GM12878 (cell line): ENCODE results near the gene MAST2. TPM values are rescaled to one million over a fixed set of nuclear protein-coding genes. Genes with fewer than 3 reads are reported as not detected.

Experiments
- ATAC-seq: fragments of 200-7000 bp; cut with Tn5 transposase; 3 replicates; pipeline ENCODE4 v1.9.1; 2020; ENCODE audit warnings: mild to moderate bottlenecking, moderate library complexity
- BruUV-seq: library from RNA; stranded (reverse); fragments of 400-500 nt; replicated peaks from 2 replicates; lab custom pipeline; 2021; lab: Mats Ljungman, UMichigan
- CTCF ChIA-PET: fragments of 300-600 bp; sonication (Branson Sonifier 250); formaldehyde crosslinking; extraction: SDS; loops from one replicate; lab custom pipeline; 2021; ENCODE audit warnings: inconsistent platforms; lab: Yijun Ruan, JAX
- POLR2A ChIA-PET: fragments of 350-600 bp; formaldehyde crosslinking; extraction: SDS; loops from one replicate; lab custom pipeline; 2021; ENCODE audit warnings: inconsistent platforms; lab: Charles Lee
- RAD21 ChIA-PET: fragments of 300-600 bp; sonication (Branson Sonifier 250); formaldehyde crosslinking; loops from one replicate; lab custom pipeline; 2023; ENCODE audit warnings: antibody characterized with exemption; ENCODE audit not compliant: unreplicated experiment; lab: Charles Lee
- SMC1A ChIA-PET: fragments of 300-600 bp; sonication (Branson Sonifier 250); formaldehyde crosslinking; loops from one replicate; lab custom pipeline; 2023; ENCODE audit not compliant: unreplicated experiment, uncharacterized antibody; lab: Charles Lee
- DNase-seq: peaks from one replicate; pipeline ENCODE4 v3.0.0-alpha.2; 2011; ENCODE audit warnings: low read depth, low spot score
- FAIRE-seq: peaks from 3 replicates; lab custom pipeline; 2011; peaks lifted over from hg19 to GRCh38; lab: Jason Lieb, UNC
- H2AFZ ChIP-seq: 2 replicates; pipeline ENCODE4 v1.6.0; 2011; ENCODE audit warnings: low read depth, low read length, control low read depth; ENCODE audit not compliant: control insufficient read depth
- H3K27ac ChIP-seq: 2 replicates; pipeline ENCODE4 v1.5.1; 2011; ENCODE audit warnings: control low read depth; ENCODE audit not compliant: control insufficient read depth, insufficient read depth
- H3K27me3 ChIP-seq, 2 experiments: replicated peaks in 1 of 2; 2 replicates each; pipeline versions ENCODE4 v1.6.0 to v1.6.1; 2011; ENCODE audit warnings: low read length in 1 of 2; ENCODE audit not compliant: control insufficient read depth in 2 of 2, insufficient read depth in 2 of 2
- H3K36me3 ChIP-seq, 2 experiments: 2 replicates each; pipeline ENCODE4 v1.5.1; 2011; ENCODE audit warnings: low read length in 1 of 2; ENCODE audit not compliant: control insufficient read depth in 2 of 2, insufficient read depth in 2 of 2
- H3K4me1 ChIP-seq: 2 replicates; pipeline ENCODE4 v1.6.1; 2011; ENCODE audit warnings: mild to moderate bottlenecking, low read length, moderate library complexity, mixed read lengths; ENCODE audit not compliant: control insufficient read depth, insufficient read depth
- H3K4me2 ChIP-seq: 2 replicates; pipeline ENCODE4 v1.6.0; 2011; ENCODE audit warnings: control low read depth; ENCODE audit not compliant: control insufficient read depth, insufficient read depth
- H3K4me3 ChIP-seq: fragments of 200-600 bp; sonication (generic); 2 replicates; pipeline ENCODE4 v1.5.1; 2016
- H3K79me2 ChIP-seq: 2 replicates; pipeline ENCODE4 v1.6.0; 2011; ENCODE audit warnings: low read length; ENCODE audit not compliant: control insufficient read depth, insufficient read depth
- H3K9ac ChIP-seq: 2 replicates; pipeline ENCODE4 v1.8.0; 2011; ENCODE audit warnings: low read length, control low read depth, mixed read lengths; ENCODE audit not compliant: control insufficient read depth, insufficient read depth
- H3K9me3 ChIP-seq: replicated peaks from 3 replicates; pipeline ENCODE4 v1.5.1; 2011; ENCODE audit warnings: mild to moderate bottlenecking, low read length; ENCODE audit not compliant: control insufficient read depth, insufficient read depth
- H4K20me1 ChIP-seq: 2 replicates; pipeline ENCODE4 v1.6.0; 2011; ENCODE audit not compliant: control insufficient read depth, insufficient read depth
- CBX3 ChIP-seq: fragments of 200-600 bp; sonication (generic); IDR thresholded peaks from 2 replicates; pipeline ENCODE4 v1.6.1; 2016; ENCODE audit warnings: low read depth, borderline replicate concordance
- HDGF ChIP-seq: fragments of 450-650 bp; IDR thresholded peaks from 2 replicates; pipeline ENCODE4 v1.6.1; 2016; ENCODE audit warnings: antibody characterized with exemption
- MEF2B ChIP-seq: fragments of 450-650 bp; IDR thresholded peaks from 2 replicates; pipeline ENCODE4 v1.6.1; 2018; ENCODE audit warnings: mild to moderate bottlenecking, moderate library complexity; ENCODE audit not compliant: partially characterized antibody, poor library complexity, severe bottlenecking
- NKRF ChIP-seq: fragments of 450-650 bp; conservative IDR thresholded peaks from 2 replicates; pipeline ENCODE4 v1.6.1; 2017; ENCODE audit warnings: mild to moderate bottlenecking, moderate library complexity
- NRF1 ChIP-seq: conservative IDR thresholded peaks from 2 replicates; pipeline ENCODE4 v1.6.1; 2011; ENCODE audit warnings: mild to moderate bottlenecking, low read depth, low read length, improper control_type of control experiment
- POLR2AphosphoS5 ChIP-seq: IDR thresholded peaks from 2 replicates; pipeline ENCODE4 v1.6.1; 2011; ENCODE audit warnings: mild to moderate bottlenecking, low read length, inconsistent platforms
- RFX5 ChIP-seq: IDR thresholded peaks from 2 replicates; pipeline ENCODE4 v1.6.1; 2011; ENCODE audit warnings: low read depth, low read length, improper control_type of control experiment
- SKIL ChIP-seq: fragments of 450-650 bp; IDR thresholded peaks from 2 replicates; pipeline ENCODE4 v1.6.1; 2017; ENCODE audit warnings: mild to moderate bottlenecking, low read depth, inconsistent platforms; ENCODE audit not compliant: poor library complexity, severe bottlenecking
- WGBS: methylation state at CpG from one replicate; pipeline ENCODE4 v1.1.6; 2016; ENCODE audit warnings: low lambda C conversion rate; ENCODE audit not compliant: insufficient replicate concordance, insufficient coverage; ENCODE audit errors: missing lambda C conversion rate; 5-methylcytosine and 5-hydroxymethylcytosine counted together
- in situ Hi-C: fragments of 300-500 bp; cut with MboI; formaldehyde crosslinking; loops from 9 replicates; pipeline ENCODE4 v1.14.3; 2018; ENCODE audit warnings: mixed read lengths
- intact Hi-C: fragments of 100-400 bp; cut with micrococcal nuclease; formaldehyde crosslinking; loops from one replicate; pipeline ENCODE4 v1.14.2; 2022; ENCODE audit not compliant: unreplicated experiment
- polyA plus RNA-seq, 11 experiments: library from polyadenylated mRNA; depleted of rRNA in 4 of 11; unstranded in 6 of 11; stranded (reverse) in 5 of 11; fragments of >200 nt; fragmentation: Nextera tagmentation in 4 of 11; fragmentation: Illumina TruSeq in 1 of 11; extraction: Ambion mirVana in 4 of 11; extraction: Trizol in 1 of 11; gene quantifications; 1 replicate in 1 of 11; 2 replicates in 10 of 11; pipeline versions ENCODE4 v1.2.1 to v1.2.3, GENCODE V29; 2011 to 2016; ENCODE audit warnings: inconsistent platforms in 2 of 11, missing spikeins in 2 of 11, low read depth in 1 of 11
- total RNA-seq, 4 experiments: library from RNA; depleted of rRNA in 3 of 4; stranded (reverse); fragments of >200 nt in 3 of 4; fragmentation: Illumina TruSeq in 1 of 4; extraction: Trizol in 1 of 4; gene quantifications; 2 replicates each; pipeline versions ENCODE4 v1.2.1 to v1.2.3, GENCODE V29; 2013 to 2021
- TF ChIP-seq, protein P1 (sequence below): fragments of 450-650 bp; IDR thresholded peaks from 2 replicates; pipeline ENCODE4 v1.6.1; 2017; ENCODE audit warnings: antibody characterized with exemption, mild to moderate bottlenecking, moderate library complexity

MAST2 gene
- total and polyA plus RNA-seq, 10 of the 15 experiments (the other 5 are each of a cell fraction or from before 2014, with no cell fraction given), result 1.0 to 28.7 (median 13.8) TPM

- H3K36me3 ChIP-seq, result no peaks in the 10 kb centered on the region
- no peak for TF ChIP-seq NRF1
- no peak for TF ChIP-seq POLR2AphosphoS5
- no peak for TF ChIP-seq RFX5
- no peak for TF ChIP-seq HDGF
- TF ChIP-seq CBX3, result no peak
- no peak for TF ChIP-seq NKRF
- TF ChIP-seq, protein P1, sequence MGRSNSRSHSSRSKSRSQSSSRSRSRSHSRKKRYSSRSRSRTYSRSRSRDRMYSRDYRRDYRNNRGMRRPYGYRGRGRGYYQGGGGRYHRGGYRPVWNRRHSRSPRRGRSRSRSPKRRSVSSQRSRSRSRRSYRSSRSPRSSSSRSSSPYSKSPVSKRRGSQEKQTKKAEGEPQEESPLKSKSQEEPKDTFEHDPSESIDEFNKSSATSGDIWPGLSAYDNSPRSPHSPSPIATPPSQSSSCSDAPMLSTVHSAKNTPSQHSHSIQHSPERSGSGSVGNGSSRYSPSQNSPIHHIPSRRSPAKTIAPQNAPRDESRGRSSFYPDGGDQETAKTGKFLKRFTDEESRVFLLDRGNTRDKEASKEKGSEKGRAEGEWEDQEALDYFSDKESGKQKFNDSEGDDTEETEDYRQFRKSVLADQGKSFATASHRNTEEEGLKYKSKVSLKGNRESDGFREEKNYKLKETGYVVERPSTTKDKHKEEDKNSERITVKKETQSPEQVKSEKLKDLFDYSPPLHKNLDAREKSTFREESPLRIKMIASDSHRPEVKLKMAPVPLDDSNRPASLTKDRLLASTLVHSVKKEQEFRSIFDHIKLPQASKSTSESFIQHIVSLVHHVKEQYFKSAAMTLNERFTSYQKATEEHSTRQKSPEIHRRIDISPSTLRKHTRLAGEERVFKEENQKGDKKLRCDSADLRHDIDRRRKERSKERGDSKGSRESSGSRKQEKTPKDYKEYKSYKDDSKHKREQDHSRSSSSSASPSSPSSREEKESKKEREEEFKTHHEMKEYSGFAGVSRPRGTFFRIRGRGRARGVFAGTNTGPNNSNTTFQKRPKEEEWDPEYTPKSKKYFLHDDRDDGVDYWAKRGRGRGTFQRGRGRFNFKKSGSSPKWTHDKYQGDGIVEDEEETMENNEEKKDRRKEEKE, result no peak
- TF ChIP-seq SKIL, result no peak
- TF ChIP-seq MEF2B, result no peak
- TF ChIP-seq, all 136 proteins: peak for 0
- Histone ChIP-seq H3K4me1 (peaks cover 4% of the 10 kb centered on the region), H3K4me3 (no peak overlapping the region; the same call in 1 of the 2 replicates), H3K9me3 (no peaks in the 10 kb centered on the region), H2AFZ (no peak overlapping the region), H3K9ac (no peak overlapping the region), H3K27me3 (no peaks in the 10 kb centered on the region), H3K27ac (no peak overlapping the region), H3K4me2 (no peak overlapping the region), H3K79me2 (peaks cover 28% of the 10 kb centered on the region), H4K20me1 (no peaks in the 10 kb centered on the region)
- RAD21 ChIA-PET, result interaction anchor here (0.9 to 1.5 kb wide), 3 partner anchors 8 to 120 kb away, joined by 3 to 4 read pairs (median 3); partner anchors contain the start of gene GPBP1L1
- BruUV-seq, result no TSS peak
- POLR2A ChIA-PET, result no interaction called here
- intact Hi-C loops (no loop called here), in situ Hi-C loops (no loop called here)
- FAIRE-seq (no peak), DNase-seq (no peak), ATAC-seq (no peak)
- CTCF ChIA-PET, result interaction anchor here (0.7 to 1.5 kb wide), 2 partner anchors 11 to 233 kb away, joined by 3 to 5 read pairs; no protein-coding TSS in a partner anchor
- SMC1A ChIA-PET, result interaction anchor here (0.6 to 1.5 kb wide), 3 partner anchors 10 to 447 kb away, joined by 3 to 4 read pairs (median 3); no protein-coding TSS in a partner anchor
- 98% methylated on average over 4 of the region's 4 CpGs for WGBS
Observed at GRCh38 chr1:45806129-45806528, 2.7 kb downstream of the MAST2 start.
